GM21737 (cell line): ENCODE data around the gene SLCO1A2.
"Not testable (repeated sequence)": the region's sequence is repeated elsewhere in the genome, so short reads cannot be mapped to it uniquely, and the experiment has no call there.

Experiments used
- ATAC-seq: cut with Tn5 transposase; IDR thresholded peaks from one replicate; pipeline ENCODE4 v1.9.1; 2021; ENCODE audit warnings: mild to moderate bottlenecking, moderate library complexity; ENCODE audit not compliant: unreplicated experiment

SLCO1A2 gene, protein sequence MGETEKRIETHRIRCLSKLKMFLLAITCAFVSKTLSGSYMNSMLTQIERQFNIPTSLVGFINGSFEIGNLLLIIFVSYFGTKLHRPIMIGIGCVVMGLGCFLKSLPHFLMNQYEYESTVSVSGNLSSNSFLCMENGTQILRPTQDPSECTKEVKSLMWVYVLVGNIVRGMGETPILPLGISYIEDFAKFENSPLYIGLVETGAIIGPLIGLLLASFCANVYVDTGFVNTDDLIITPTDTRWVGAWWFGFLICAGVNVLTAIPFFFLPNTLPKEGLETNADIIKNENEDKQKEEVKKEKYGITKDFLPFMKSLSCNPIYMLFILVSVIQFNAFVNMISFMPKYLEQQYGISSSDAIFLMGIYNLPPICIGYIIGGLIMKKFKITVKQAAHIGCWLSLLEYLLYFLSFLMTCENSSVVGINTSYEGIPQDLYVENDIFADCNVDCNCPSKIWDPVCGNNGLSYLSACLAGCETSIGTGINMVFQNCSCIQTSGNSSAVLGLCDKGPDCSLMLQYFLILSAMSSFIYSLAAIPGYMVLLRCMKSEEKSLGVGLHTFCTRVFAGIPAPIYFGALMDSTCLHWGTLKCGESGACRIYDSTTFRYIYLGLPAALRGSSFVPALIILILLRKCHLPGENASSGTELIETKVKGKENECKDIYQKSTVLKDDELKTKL

DNA sequence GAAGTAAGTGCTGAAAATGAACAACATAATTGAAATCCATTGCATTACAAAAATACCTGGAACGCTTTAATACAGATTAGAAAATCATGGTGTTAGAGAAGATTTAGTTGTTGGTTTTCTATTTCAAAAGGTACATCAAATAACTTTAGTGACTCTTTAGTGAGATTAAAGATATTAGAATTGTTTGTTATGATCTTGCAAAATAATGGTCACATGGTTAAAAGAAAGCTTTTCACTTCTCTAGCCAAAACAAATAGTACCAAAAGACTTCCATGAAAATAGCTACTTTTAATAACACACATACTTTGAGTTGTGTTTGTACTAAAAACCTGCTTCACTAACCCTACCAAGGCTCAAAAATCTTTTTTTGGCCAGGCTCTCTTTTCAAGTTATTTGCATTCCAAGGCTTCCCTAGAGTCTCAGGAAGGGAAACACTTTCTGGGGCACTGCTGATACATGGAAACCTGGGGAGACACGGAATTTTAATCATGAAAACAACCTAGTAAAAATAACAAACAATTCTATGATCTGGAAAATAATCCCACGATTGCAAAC is at the start of gene SLCO1A2:
TSS of gene SLCO1A2 (minus strand) at position 147 of the 555 bp plus-strand sequence. CDS start 270 bp downstream, outside the sequence.
- ATAC-seq, result no peak

DNA sequence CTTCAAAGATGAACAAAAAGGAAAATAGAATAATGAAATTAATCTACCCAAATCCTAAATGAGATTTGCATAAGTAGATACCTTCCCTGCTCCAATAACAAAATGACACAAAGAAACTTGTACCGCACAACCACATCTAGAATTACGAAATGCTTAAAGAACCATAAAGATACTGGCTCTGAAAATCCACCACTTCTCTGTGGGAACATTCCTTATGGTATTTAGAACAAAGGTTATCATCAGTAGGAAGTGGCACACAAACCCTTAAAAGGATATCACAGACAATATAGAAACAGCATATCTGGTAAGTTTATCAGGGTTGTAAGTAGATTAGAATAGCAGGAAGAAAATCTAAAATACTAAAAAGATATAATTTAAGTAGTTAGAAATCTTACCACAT is 49.5 kb upstream of the SLCO1A2 start:
- no peak for ATAC-seq

DNA sequence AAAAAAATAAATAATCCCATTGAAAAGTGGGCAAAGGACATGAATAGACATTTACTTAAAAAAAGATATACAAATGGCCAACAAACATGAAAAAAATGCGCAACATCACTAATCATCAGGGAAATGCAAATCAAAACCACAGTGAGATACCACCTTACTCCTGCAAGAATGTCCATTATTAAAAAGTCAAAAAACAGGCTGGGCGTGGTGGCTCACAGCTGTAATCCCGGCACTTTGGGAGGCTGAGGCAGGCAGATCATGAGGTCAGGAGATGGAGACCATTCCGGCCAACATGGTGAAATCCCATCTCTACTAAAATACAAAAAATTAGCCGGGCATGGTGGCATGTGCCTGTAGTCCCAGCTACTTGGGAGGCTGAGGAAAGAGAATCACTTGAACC is 46.6 kb upstream of the SLCO1A2 start:
- not testable (repeated sequence) for ATAC-seq

DNA sequence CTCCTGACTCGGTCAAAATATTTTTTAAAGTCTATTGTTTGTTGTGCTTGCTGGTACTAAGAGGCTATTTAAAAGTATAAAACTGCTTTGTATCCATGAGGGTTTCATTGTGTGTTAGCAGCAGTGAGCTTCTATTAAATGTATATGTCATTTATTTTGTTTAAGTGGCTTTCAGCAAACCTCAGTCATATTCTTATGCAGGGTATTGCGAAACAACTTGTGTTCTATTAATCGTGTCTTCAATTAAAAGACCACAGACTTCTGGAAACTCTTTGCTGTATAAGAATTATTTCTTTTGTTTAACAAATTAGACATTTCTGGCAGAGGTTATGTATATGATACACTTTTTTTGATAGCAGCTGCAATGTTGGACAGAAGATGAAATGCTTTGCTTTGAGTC is 44.5 kb upstream of the SLCO1A2 start:
- no peak for ATAC-seq

DNA sequence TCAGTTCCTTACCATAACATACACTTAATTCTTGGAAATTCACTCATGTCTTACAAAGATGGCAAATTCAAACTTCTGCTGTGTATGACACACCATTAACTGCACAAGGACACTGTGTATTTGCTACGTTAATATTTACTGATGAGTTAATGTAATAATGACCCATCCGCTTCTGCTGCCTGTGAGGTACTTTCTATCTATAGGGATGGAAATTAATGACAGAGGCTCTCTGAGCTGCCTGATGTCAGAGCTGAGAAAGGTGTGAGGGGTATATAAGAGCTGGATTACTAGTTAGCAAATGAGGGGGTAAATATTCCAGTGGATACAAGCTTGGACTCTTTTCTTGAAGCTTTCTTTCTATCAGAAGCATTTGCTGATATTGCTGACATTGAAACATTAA is 37.9 kb upstream of the SLCO1A2 start, which contains the start of gene IAPP:
TSS of gene IAPP (plus strand) at position 301 of the 400 bp plus-strand sequence. CDS start 450 bp downstream, outside the sequence.
- no peak for ATAC-seq

DNA sequence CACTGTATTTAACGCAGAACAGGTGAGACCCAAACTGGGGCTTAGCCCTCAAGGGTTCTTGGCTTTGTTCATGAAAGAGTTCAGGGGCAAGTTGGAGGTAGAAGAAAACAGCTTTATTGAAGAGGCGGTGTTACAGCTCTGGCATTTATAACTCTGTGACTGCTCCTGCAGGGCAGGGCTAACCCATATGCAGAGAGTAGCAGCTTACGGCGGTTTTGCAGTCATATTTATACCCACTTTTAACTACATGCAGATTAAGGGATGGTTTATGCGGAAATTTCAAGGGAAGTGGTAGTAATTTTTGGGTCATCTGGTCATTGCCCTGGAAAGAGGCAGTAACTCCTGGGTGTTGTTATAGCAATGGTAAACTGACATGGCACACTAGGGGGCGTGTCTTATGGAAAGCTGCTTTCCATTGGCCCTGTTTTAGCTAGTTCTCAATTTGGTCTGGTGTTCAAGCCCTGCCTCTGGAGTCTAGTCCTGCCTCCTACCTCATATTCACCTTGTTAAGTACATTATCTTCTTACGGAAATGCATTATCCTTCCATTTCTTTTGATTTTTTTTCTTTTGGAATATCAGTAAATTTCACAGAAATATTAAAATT is 36.2 kb upstream of the SLCO1A2 start:
- ATAC-seq, result no peak

DNA sequence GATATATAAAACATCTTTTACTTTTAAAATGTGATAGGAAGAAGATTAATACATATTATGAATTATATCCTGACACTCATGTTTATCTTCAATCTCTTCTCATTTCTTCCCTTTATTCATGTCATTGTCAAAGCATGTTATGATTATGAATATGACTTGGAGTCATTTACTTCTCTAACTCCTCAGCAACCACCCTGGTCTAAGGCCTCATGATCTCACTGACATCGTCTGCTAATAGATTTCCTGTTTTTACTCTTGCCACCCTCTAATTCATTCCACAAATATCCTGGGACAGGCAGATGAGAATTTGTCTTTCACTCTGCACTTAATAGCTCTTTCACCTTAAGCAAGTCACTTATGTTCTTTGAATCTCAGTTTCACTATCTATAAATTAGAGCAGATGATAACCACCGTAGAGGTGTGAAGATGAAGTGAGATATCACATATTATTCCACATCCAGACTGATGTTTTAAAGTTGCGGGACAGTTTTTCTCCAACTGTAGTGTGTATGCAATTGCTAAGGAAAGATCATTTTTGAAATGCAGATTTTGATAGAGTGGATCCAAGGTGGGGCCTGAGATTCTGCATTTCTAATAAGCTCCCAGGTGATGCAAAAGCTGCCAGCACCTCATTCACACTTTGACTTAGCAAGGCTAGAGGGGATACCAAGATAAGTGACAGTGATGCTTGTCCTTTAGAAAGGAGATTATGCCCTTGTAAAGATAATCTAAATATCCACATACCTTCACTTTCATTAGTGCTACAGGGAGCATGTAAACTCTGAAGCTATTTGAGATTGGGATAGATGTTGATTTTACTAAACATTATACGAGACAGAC is 34.6 kb upstream of the SLCO1A2 start:
- no peak for ATAC-seq

DNA sequence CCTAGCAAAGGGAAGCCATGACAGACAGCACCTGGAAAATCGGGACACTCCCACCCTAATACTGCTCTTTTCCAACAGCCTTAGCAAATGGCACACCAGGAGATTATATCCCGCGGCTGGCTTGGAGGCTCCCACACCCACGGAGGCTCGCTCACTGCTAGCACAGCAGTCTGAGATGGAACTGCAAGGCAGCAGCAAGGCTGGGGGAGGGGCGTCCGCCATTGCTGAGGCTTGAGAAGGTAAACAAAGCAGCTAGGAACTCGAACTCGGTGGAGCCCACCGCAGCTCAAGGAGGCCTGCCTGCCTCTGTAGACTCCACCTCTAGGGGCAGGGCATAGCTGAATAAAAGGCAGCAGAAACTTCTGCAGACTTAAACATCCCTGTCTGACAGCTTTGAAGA is 25.9 kb upstream of the SLCO1A2 start:
- ATAC-seq, result not testable (repeated sequence)

DNA sequence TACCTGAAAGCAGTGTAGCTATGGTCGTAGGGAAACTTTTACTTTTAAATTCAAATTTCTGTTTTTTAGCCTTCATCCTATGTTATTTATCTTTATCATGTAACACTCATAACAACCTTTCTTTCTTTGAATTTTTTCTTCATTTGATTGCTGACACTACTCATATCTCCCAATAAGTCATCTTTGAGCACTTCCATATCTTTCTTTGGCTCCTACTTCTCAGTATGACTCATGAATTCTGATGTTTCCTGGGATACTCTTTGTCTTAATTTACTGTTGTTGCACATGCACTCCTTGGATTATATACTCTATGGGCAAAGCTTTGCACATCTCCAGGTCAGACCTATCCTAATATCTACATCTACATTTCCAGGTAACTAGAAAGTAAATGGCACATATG is 19.9 kb upstream of the SLCO1A2 start:
- no peak for ATAC-seq

DNA sequence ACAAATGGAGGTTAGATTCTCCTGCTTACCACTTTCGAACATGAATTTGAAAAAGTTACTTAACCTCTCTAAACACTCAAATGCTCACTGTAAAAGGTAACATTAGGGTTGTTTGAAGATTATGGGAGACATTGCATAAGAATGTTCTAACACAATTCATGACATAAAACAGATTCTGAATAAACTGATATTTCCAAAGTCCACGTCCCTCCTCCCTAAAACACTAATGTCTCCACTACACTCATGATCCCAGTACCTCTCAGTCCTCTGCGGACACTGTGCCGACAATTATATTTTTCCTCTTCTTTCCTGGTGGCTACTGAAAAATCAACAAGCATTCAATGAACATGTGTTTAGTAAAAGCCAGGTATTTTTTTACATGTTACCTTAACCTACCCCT is 19.2 kb upstream of the SLCO1A2 start:
- ATAC-seq, result no peak

DNA sequence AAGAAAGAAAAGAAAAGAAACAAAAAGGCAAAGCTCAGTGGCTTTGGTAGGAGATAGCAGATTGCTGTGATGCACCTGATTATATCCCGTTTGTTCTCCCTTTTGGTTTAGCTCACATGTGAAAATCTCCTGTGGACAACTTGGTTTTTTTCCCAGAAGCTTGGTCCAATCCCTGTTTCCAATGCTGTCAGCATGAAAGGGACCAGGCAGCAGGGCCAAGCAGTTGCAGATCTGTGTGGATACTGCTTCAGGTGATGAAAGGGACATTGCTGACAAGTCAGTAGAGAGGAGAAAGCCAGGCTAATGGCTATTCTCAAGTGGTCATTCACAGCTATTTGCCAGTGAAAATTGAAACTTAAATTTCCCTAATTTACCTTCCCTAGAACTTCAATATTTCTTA is 18.8 kb upstream of the SLCO1A2 start:
- no peak for ATAC-seq

DNA sequence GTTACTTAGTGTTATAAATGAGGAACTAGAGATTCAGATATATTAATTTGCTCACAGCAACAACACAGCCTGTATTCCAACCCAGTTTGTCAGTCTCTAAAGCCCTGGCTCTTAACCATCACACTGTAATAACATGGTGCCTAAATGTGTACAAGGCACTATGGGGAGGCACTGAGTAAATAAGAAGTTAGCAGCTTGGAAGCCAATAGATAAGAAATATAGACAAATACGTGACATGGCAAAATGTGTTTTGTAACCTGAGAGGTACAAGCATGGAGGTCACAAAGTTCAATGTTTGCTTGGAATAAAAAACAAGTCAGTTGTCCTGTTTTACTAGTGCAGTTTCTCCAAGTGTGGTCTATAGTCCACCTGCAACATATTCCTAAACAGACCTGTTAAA is 16.3 kb upstream of the SLCO1A2 start:
- no peak for ATAC-seq

DNA sequence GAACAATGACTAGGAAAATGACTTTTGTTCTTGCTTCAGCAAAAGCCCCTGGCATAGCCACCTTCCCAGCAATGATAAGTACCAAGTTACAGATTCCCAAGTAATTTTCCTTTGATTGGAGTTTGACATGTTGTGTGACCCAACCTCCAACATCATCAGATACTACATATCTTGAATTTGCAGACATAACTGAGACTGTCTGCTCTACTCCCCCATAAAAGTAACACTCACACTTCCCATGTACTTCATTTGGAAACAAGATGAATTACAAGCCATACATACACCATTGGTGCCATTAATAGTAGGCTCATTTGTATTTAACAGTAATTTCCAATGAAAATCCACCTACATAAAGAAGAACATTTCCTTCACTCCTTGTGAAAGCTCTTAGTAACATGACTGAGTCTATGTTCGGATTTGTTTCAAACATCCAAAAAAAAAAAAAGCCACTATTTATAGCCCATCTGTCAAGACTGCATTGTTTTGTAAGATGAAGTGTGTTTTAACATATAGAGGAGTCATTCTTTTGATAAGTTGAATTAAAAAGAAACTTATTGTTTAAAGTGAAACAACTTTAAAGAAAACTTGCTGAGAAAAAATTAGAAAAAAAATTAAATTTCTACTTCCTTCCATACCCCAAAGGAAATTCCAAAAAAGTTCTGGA is 12.0 kb upstream of the SLCO1A2 start:
- ATAC-seq, result no peak

DNA sequence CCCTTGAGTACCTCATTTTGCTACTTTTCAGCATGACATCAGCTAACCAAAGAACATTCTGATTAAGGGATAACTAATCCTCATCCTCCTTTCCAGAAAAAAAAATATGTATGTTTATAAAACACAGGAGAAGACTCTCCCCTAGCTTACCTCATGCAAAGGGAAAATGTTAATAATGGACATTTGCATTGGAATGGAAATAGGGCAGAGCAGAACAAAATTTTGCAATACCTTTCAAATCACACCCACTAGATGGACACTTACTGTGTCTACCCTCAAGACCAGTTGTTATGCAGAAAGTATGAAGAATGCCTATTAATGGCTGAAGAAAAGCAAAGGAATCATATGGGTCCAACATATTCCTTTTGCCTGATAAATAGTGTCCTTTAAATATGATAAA is 8.9 kb upstream of the SLCO1A2 start:
- no peak for ATAC-seq

DNA sequence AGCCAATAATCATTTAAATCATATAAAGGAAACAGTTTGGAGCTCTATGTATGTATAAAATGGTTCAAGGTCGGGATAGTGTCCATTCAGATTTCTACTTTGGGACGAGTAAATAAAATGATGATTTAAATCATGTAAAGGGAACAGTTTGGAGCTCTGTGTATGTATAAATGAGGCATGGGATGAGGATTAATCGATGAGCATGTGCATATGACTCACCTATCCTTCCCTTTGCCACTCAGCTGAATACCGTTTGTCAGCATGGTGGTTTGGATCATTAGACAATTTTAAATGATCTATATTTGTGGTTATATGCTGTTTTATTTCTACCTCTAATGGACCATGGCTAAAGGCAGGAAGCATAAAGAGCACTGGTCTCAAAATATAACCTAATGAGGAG is 7.1 kb upstream of the SLCO1A2 start:
- ATAC-seq, result no peak

DNA sequence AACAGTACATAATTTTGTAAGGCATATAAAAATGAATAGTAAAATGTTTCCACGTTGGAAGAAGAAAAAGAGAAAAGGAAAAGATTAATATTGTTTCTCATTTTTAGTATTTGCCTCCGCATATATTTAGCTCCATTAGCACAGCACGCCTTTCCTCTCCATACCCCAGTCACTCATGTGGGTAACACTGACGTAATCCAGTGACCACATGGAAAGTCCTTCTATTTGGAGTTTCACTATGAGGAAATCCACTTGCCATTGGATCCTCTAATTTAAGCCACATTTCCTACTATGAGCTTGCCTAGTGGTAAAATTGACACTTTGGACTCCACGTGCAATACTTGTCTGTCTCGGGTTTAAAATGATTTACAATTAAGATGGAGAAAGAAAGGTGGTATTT is 5.7 kb upstream of the SLCO1A2 start:
- ATAC-seq, result no peak

DNA sequence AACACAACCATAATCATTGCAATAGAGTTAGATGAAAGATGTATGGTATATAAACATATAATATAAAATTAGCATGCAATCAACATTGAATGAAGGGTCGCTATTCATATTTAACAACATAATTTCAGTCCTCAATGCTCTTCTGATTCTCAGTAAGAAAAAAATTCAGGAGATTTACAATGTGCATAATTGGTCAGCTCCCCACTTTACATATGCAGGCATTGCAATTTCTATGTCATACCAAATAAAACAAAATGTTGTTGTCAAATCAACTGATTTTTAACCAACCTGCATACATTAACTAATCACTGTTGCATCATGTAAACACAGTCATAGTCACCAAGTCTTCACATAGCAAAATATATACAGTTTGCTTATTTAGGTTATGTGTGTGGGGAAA is 5.2 kb upstream of the SLCO1A2 start:
- no peak for ATAC-seq

DNA sequence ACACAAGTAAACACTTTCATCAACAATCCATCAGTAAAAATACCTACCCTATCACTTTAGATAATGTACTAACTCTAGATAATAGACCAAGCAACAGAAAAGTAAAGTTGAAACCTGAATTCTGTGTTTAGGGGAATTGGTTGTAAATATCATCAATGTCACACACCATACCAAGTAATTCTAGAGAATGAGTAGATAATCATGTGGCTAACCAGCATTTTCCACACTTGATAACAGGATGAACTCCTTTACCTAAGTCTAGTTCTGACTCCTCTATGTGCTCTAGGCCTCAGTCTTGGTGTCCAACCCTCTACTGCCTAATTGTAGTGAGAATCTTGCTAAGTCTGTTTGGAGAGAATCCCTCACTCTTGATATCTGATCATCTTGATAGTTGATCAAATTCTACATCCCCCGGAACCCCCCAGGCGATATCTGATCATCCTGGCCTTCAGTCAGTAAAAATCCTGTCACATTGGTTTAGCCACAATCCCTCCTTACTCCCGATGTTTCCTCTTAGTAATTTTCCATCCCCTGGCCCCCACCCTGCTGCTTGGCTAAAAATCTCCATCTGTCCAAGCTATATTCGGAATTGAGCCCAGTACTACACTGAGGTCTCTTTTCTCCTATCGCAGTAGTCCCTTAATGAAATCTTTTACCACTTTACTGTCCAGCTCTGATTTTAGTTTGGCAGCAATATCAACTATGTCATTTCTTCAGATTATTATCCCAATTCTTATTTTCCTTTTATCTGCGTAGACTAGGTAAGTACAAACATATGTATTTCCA is 3.4 kb upstream of the SLCO1A2 start:
- ATAC-seq, result no peak

DNA sequence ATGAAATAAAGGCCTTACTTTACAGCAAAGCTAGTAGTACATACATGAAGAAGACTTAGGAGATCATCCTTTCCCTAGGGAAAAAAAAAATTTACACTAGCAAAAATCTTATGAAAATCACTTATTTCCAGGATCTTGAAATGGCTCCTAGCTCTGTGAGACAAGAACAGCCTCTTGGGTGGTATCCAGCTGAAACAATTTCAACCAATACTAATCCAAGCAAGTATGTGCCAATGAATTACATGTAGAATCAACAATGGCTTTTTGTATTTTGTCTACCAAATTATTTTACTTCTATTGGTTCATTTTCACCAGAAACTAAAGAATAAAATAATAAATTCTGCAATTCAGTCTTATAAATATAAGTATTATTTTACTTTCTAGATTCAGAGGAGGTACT is 2.7 kb upstream of the SLCO1A2 start:
- no peak for ATAC-seq
